ENCODE results near the gene CSRP2. TPM values are rescaled to one million over a fixed set of nuclear protein-coding genes. Genes with fewer than 3 reads are reported as not detected.
A peak's percentile ranks its signal among the peaks of the same experiment; 100 is the strongest.

Gene CSRP2
- 113 and 147 TPM in 2 replicates for total RNA-seq (2014; rRNA removed; shearing (Covaris generic))

- no peaks in the 10 kb centered on the region for H3K9me3 ChIP-seq (replicated peaks)
- H3K27me3 ChIP-seq (replicated peaks) = no peaks in the 10 kb centered on the region
- H3K36me3 ChIP-seq = peaks cover 5% of the 10 kb centered on the region; the same call in 1 of the 2 replicates
- peak; percentile 91 to 95 for DNase-seq (ENCODE audit: low read depth in 1 of 2, low spot score in 2 of 2)
- peak within 1 kb of the TSS; percentile 98 for H3K27ac ChIP-seq
- H3K4me3 ChIP-seq = peak within 1 kb of the TSS; percentile 66
- peaks cover 26% of the 10 kb centered on the region for H3K4me1 ChIP-seq (replicated peaks)
Observed at GRCh38 chr12:76878899-76879709, at the start of gene CSRP2. Gene CSRP2 (minus strand): TSS chr12:76879019. CDS start chr12:76866260, 12,759 bp downstream.

- peak in 1 of 2 experiments; percentile 36 for DNase-seq (ENCODE audit: low read depth in 1 of 2, low spot score in 2 of 2)
- H3K4me1 ChIP-seq (replicated peaks) = no peaks in the 10 kb centered on the region
- H3K27ac ChIP-seq = no peak overlapping the region
- no peak overlapping the region for H3K4me3 ChIP-seq
- H3K36me3 ChIP-seq = no peaks in the 10 kb centered on the region
- no peaks in the 10 kb centered on the region for H3K27me3 ChIP-seq (replicated peaks)
- H3K9me3 ChIP-seq (replicated peaks) = no peaks in the 10 kb centered on the region
Observed at GRCh38 chr12:76927170-76927784, 48.5 kb upstream of the CSRP2 start.

GRCh38 chr12:76925135-76925534, 46.3 kb upstream of the CSRP2 start:
- no peaks in the 10 kb centered on the region for H3K36me3 ChIP-seq
- no peaks in the 10 kb centered on the region for H3K9me3 ChIP-seq (replicated peaks)
- no peak for DNase-seq (ENCODE audit: low read depth in 1 of 2, low spot score in 2 of 2)
- H3K27me3 ChIP-seq (replicated peaks) = no peaks in the 10 kb centered on the region
- H3K27ac ChIP-seq = no peak overlapping the region
- no peak overlapping the region for H3K4me3 ChIP-seq
- H3K4me1 ChIP-seq (replicated peaks) = no peaks in the 10 kb centered on the region

GRCh38 chr12:76922866-76923265, 44.0 kb upstream of the CSRP2 start:
- no peaks in the 10 kb centered on the region for H3K27me3 ChIP-seq (replicated peaks)
- no peak overlapping the region for H3K4me3 ChIP-seq
- H3K27ac ChIP-seq = no peak overlapping the region
- H3K36me3 ChIP-seq = no peaks in the 10 kb centered on the region
- no peaks in the 10 kb centered on the region for H3K9me3 ChIP-seq (replicated peaks)
- no peak for DNase-seq (ENCODE audit: low read depth in 1 of 2, low spot score in 2 of 2)
- no peaks in the 10 kb centered on the region for H3K4me1 ChIP-seq (replicated peaks)

GRCh38 chr12:76921891-76922664, 43.3 kb upstream of the CSRP2 start:
- no peak overlapping the region for H3K27ac ChIP-seq
- no peak for DNase-seq (ENCODE audit: low read depth in 1 of 2, low spot score in 2 of 2)

GRCh38 chr12:76921100-76921471, 42.3 kb upstream of the CSRP2 start:
- Histone ChIP-seq H3K27me3 (replicated peaks) (peaks cover under 1% of the 10 kb centered on the region; the same call in 1 of the 2 replicates), H3K36me3 (no peaks in the 10 kb centered on the region), H3K9me3 (replicated peaks) (no peaks in the 10 kb centered on the region), H3K4me3 (no peak overlapping the region), H3K4me1 (replicated peaks) (peaks cover under 1% of the 10 kb centered on the region; the same call in 1 of the 2 replicates), H3K27ac (no peak overlapping the region)
- DNase-seq (ENCODE audit: low read depth in 1 of 2, low spot score in 2 of 2) = no peak

More at GRCh38 chr12:76921891-76922664, 43.3 kb upstream of the CSRP2 start:
- Histone ChIP-seq H3K27me3 (replicated peaks) (no peaks in the 10 kb centered on the region), H3K4me1 (replicated peaks) (no peaks in the 10 kb centered on the region), H3K4me3 (no peak overlapping the region), H3K9me3 (replicated peaks) (no peaks in the 10 kb centered on the region), H3K36me3 (no peaks in the 10 kb centered on the region)

GRCh38 chr12:76920172-76921099, 41.6 kb upstream of the CSRP2 start:
- no peak overlapping the region for H3K27ac ChIP-seq
- H3K4me3 ChIP-seq = no peak overlapping the region
- no peaks in the 10 kb centered on the region for H3K9me3 ChIP-seq (replicated peaks)
- peaks cover 7% of the 10 kb centered on the region for H3K27me3 ChIP-seq (replicated peaks)
- peaks cover 7% of the 10 kb centered on the region; the same call in 1 of the 2 replicates for H3K4me1 ChIP-seq (replicated peaks)
- H3K36me3 ChIP-seq = no peaks in the 10 kb centered on the region
- DNase-seq (ENCODE audit: low read depth in 1 of 2, low spot score in 2 of 2) = no peak

GRCh38 chr12:76919383-76920171, 40.8 kb upstream of the CSRP2 start:
- Histone ChIP-seq H3K27ac (no peak overlapping the region), H3K9me3 (replicated peaks) (no peaks in the 10 kb centered on the region), H3K4me1 (replicated peaks) (peaks cover 9% of the 10 kb centered on the region; the same call in 1 of the 2 replicates), H3K27me3 (replicated peaks) (peaks cover 7% of the 10 kb centered on the region), H3K36me3 (no peaks in the 10 kb centered on the region), H3K4me3 (no peak overlapping the region)
- no peak for DNase-seq (ENCODE audit: low read depth in 1 of 2, low spot score in 2 of 2)

- Histone ChIP-seq H3K36me3 (no peaks in the 10 kb centered on the region), H3K9me3 (replicated peaks) (no peaks in the 10 kb centered on the region), H3K4me1 (replicated peaks) (peaks cover 9% of the 10 kb centered on the region; the same call in 1 of the 2 replicates), H3K27ac (no peak overlapping the region), H3K27me3 (replicated peaks) (peaks cover 7% of the 10 kb centered on the region), H3K4me3 (no peak overlapping the region)
- DNase-seq (ENCODE audit: low read depth in 1 of 2, low spot score in 2 of 2) = no peak
Observed at GRCh38 chr12:76916170-76916540, 37.3 kb upstream of the CSRP2 start.

GRCh38 chr12:76915361-76916169, 36.7 kb upstream of the CSRP2 start:
- H3K4me3 ChIP-seq = no peak overlapping the region
- H3K27ac ChIP-seq = no peak overlapping the region
- H3K4me1 ChIP-seq (replicated peaks) = peaks cover 9% of the 10 kb centered on the region; the same call in 1 of the 2 replicates
- DNase-seq (ENCODE audit: low read depth in 1 of 2, low spot score in 2 of 2) = no peak
- no peaks in the 10 kb centered on the region for H3K36me3 ChIP-seq
- no peaks in the 10 kb centered on the region for H3K9me3 ChIP-seq (replicated peaks)
- H3K27me3 ChIP-seq (replicated peaks) = peaks cover 7% of the 10 kb centered on the region

- DNase-seq (ENCODE audit: low read depth in 1 of 2, low spot score in 2 of 2) = no peak
- H3K4me3 ChIP-seq = no peak overlapping the region
Observed at GRCh38 chr12:76914102-76914859, 35.5 kb upstream of the CSRP2 start.

More at GRCh38 chr12:76914102-76914859, 35.5 kb upstream of the CSRP2 start:
- Histone ChIP-seq H3K36me3 (no peaks in the 10 kb centered on the region), H3K9me3 (replicated peaks) (no peaks in the 10 kb centered on the region), H3K4me1 (replicated peaks) (peaks cover 9% of the 10 kb centered on the region; the same call in 1 of the 2 replicates), H3K27ac (no peak overlapping the region), H3K27me3 (replicated peaks) (peaks cover 7% of the 10 kb centered on the region)

All from SJSA1 (cell line).